ENCODE results near the gene ARHGAP24. TPM values are rescaled to one million over a fixed set of nuclear protein-coding genes. Genes with fewer than 3 reads are reported as not detected.

ARHGAP24 gene
- polyA plus RNA-seq, 2 of the 4 experiments (the other 2 are of a cell fraction) = 1.7 to 12.1 TPM

DNA sequence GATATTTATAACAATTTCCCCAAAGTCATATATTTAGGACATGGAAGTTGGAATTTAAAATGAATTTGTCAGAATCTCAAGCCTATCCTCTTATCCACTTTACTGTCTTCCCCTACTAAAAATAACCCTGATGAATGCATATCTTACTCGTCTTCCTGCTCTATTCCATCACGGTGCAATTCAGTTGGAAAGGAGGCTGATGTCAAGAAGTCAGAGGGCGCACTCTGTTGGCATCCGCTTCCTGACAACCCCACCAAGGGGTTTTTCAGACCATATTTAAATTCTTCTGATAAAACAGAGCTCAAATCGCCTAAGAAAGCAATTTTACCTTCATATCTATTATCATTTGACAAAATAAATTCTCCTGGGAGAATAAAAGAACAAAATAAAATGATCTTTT, 233.5 kb downstream of the ARHGAP24 start:
- no peak for DNase-seq (ENCODE audit: low read depth in 1 of 2, low spot score in 1 of 2)
- POLR2A ChIA-PET = no interaction called here
- no peak overlapping the region for H3K27ac ChIP-seq
- no peak overlapping the region for H3K4me3 ChIP-seq
- FAIRE-seq = no peak
- ATAC-seq = no peak
- no peaks in the 10 kb centered on the region for H3K9me3 ChIP-seq
- H3K4me1 ChIP-seq = no peaks in the 10 kb centered on the region
- TF ChIP-seq, protein P1, sequence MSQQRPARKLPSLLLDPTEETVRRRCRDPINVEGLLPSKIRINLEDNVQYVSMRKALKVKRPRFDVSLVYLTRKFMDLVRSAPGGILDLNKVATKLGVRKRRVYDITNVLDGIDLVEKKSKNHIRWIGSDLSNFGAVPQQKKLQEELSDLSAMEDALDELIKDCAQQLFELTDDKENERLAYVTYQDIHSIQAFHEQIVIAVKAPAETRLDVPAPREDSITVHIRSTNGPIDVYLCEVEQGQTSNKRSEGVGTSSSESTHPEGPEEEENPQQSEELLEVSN (IDR thresholded peaks at IDR 0.05; ENCODE audit: borderline replicate concordance, low read depth) = no peak
- TF ChIP-seq NFE2L2 (conservative IDR thresholded peaks at IDR 0.05; ENCODE audit: low read length) = no peak
- no peak for TF ChIP-seq EP300 (IDR thresholded peaks at IDR 0.05)
- TF ChIP-seq, protein P2, sequence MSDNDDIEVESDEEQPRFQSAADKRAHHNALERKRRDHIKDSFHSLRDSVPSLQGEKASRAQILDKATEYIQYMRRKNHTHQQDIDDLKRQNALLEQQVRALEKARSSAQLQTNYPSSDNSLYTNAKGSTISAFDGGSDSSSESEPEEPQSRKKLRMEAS (IDR thresholded peaks at IDR 0.05) = no peak
- TF ChIP-seq, protein P3, sequence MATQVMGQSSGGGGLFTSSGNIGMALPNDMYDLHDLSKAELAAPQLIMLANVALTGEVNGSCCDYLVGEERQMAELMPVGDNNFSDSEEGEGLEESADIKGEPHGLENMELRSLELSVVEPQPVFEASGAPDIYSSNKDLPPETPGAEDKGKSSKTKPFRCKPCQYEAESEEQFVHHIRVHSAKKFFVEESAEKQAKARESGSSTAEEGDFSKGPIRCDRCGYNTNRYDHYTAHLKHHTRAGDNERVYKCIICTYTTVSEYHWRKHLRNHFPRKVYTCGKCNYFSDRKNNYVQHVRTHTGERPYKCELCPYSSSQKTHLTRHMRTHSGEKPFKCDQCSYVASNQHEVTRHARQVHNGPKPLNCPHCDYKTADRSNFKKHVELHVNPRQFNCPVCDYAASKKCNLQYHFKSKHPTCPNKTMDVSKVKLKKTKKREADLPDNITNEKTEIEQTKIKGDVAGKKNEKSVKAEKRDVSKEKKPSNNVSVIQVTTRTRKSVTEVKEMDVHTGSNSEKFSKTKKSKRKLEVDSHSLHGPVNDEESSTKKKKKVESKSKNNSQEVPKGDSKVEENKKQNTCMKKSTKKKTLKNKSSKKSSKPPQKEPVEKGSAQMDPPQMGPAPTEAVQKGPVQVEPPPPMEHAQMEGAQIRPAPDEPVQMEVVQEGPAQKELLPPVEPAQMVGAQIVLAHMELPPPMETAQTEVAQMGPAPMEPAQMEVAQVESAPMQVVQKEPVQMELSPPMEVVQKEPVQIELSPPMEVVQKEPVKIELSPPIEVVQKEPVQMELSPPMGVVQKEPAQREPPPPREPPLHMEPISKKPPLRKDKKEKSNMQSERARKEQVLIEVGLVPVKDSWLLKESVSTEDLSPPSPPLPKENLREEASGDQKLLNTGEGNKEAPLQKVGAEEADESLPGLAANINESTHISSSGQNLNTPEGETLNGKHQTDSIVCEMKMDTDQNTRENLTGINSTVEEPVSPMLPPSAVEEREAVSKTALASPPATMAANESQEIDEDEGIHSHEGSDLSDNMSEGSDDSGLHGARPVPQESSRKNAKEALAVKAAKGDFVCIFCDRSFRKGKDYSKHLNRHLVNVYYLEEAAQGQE (IDR thresholded peaks at IDR 0.05) = no peak
- no peak for TF ChIP-seq NR3C1 (IDR thresholded peaks at IDR 0.05)
- TF ChIP-seq ZC3H11A (IDR thresholded peaks at IDR 0.05) = no peak
- WGBS (ENCODE audit: missing lambda C conversion rate) = 64% methylated on average over 5 of the region's 5 CpGs
- CTCF ChIA-PET = no interaction called here
- no peak overlapping the region for H3K4me2 ChIP-seq

DNA sequence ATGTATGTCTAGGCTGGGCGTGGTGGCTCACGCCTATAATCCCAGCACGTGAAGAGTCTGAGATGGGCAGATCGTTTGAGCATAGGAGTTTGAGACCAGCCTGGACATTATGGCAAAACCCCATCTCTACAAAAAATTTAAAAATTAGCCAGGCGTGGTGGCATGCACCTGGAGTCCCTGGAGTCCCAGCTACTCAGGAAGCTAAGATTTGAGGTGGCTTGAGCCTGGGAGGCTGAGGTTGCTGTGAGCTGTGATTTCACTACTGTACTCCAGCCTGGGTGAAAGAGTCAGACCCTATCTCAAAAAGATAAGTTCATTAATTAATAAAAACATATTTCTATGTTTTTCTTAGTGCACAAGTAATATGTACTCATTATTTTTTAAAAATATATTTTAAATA, 238.1 kb downstream of the ARHGAP24 start:
- CTCF ChIA-PET = no interaction called here
- 83% methylated on average over 5 of the region's 5 CpGs for WGBS (ENCODE audit: missing lambda C conversion rate)
- no peak for ATAC-seq
- Histone ChIP-seq H3K27ac (no peak overlapping the region), H3K9me3 (no peaks in the 10 kb centered on the region), H3K4me2 (no peak overlapping the region), H3K4me1 (peaks cover 2% of the 10 kb centered on the region; the same call in 2 of the 3 replicates), H3K4me3 (no peak overlapping the region)
- FAIRE-seq = no peak
- POLR2A ChIA-PET = no interaction called here
- TF ChIP-seq MAZ (IDR thresholded peaks at IDR 0.05; ENCODE audit: borderline replicate concordance, low read depth, low read length) (no peak), NPAS2 (CRISPR knock-in tag; IDR thresholded peaks at IDR 0.05; ENCODE audit: borderline replicate concordance) (no peak), SMC3 (IDR thresholded peaks at IDR 0.05) (no peak), NR3C1 (IDR thresholded peaks at IDR 0.05) (no peak), KDM5A (IDR thresholded peaks at IDR 0.05) (no peak), HOXA7 (CRISPR knock-in tag; IDR thresholded peaks at IDR 0.05) (no peak), POLR2A (IDR thresholded peaks at IDR 0.05; ENCODE audit: low read length) (no peak), CBX8 (IDR thresholded peaks at IDR 0.05) (no peak), JUN (IDR thresholded peaks at IDR 0.05) (no peak), PHF8 (IDR thresholded peaks at IDR 0.05; ENCODE audit: borderline replicate concordance, low read depth) (no peak), HEYL (CRISPR knock-in tag; IDR thresholded peaks at IDR 0.05) (no peak), EHMT2 (IDR thresholded peaks at IDR 0.05; ENCODE audit: low read depth) (no peak)
- TF ChIP-seq, protein P4, sequence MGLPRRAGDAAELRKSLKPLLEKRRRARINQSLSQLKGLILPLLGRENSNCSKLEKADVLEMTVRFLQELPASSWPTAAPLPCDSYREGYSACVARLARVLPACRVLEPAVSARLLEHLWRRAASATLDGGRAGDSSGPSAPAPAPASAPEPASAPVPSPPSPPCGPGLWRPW (IDR thresholded peaks at IDR 0.05) = no peak
- TF ChIP-seq, protein P5, sequence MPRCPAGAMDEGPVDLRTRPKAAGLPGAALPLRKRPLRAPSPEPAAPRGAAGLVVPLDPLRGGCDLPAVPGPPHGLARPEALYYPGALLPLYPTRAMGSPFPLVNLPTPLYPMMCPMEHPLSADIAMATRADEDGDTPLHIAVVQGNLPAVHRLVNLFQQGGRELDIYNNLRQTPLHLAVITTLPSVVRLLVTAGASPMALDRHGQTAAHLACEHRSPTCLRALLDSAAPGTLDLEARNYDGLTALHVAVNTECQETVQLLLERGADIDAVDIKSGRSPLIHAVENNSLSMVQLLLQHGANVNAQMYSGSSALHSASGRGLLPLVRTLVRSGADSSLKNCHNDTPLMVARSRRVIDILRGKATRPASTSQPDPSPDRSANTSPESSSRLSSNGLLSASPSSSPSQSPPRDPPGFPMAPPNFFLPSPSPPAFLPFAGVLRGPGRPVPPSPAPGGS (IDR thresholded peaks at IDR 0.05) = no peak
- TF ChIP-seq, protein P6, sequence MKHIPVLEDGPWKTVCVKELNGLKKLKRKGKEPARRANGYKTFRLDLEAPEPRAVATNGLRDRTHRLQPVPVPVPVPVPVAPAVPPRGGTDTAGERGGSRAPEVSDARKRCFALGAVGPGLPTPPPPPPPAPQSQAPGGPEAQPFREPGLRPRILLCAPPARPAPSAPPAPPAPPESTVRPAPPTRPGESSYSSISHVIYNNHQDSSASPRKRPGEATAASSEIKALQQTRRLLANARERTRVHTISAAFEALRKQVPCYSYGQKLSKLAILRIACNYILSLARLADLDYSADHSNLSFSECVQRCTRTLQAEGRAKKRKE (CRISPR knock-in tag; IDR thresholded peaks at IDR 0.05; ENCODE audit: low read depth) = no peak
- no peak for DNase-seq (ENCODE audit: low read depth in 1 of 2, low spot score in 1 of 2)

Measured in A549 (cell line).